Smooth muscle cell of the brain vasculature (primary cell): ENCODE results near the gene CFAP43.

Source experiments
- DNase-seq: peaks from one replicate; pipeline ENCODE4 v3.0.0-alpha.2; 2012; ENCODE audit warnings: low read depth, low spot score

CFAP43 gene

DNA sequence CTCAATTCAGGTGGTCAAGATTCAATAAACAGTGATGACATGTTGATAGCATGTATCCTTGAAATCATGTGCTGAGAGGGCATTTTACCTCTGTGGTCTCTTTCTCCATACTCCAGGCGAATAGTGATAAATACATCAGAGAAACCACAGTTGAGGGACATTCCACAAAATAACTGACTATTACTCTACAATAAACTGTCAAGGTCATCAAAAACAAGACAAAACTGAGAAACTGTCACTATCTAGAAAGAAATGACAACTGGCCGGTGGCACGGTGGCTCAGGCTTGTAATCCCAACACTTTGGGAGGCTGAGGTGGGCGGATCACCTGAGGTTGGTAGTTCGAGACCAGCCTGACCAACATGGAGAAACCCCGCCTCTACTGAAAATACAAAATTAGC is 94.0 kb downstream of the CFAP43 start:
- DNase-seq = no peak

DNA sequence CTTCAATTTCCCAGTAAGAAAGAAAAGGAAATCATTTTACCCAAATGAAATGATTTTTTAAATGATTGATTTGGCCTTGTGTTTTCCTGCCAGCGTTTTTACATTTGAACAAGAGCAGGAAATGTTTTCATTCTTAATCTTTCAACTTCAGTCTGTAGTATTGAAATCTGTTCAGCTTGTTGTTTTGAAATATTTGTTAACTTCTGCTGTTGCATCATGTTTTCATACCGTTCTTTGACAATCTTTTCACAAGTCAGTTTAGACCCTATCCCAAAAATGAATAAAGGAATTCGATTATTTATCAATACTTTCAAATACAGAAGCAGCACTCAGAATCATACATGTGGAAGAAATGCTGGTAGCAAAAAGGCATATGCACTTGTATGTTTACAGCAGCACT is 102.1 kb downstream of the CFAP43 start:
- DNase-seq = no peak

- DNase-seq = no peak
Observed at GRCh38 chr10:104128214-104128613, 104.0 kb downstream of the CFAP43 start.

DNA sequence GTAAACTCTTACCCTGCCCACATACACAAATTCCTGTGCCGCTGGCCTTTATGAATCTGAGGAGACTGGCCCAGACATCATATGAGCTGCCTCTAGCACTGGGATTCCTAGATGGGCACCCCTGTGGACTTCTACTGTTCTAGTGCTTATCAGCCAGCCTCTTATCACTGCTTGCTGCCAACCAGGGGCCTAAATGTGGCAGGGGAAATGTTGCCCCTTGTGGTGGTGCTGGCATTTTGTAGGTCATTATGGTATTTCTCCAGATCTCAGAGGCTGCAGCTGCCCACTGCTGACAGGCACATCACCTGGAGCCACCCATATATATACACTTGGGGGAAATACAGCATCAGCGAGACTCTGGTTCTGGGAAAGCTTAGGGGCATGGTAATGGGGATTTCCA is 104.8 kb downstream of the CFAP43 start:
- no peak for DNase-seq

DNA sequence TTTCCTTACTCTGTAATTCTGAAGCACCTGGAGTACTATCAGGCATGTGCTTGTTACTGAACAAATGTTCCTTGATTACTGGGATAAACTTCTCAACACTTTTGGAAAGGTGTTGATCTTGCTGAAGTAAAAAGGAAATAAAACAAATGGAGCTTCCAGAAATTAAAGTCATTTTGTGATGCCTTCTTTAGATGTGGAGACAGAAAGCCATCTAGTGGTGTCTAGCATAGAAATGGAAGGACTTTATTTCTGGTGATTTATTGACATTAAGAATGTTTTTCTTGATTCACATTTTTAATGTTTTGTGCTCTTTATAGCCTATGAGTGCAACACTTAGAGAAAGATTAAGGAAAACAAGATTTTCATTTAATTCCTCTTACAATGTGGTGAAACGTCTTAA is 108.8 kb downstream of the CFAP43 start:
- no peak for DNase-seq

- DNase-seq = no peak
Observed at GRCh38 chr10:104122225-104123107, 109.7 kb downstream of the CFAP43 start.

DNA sequence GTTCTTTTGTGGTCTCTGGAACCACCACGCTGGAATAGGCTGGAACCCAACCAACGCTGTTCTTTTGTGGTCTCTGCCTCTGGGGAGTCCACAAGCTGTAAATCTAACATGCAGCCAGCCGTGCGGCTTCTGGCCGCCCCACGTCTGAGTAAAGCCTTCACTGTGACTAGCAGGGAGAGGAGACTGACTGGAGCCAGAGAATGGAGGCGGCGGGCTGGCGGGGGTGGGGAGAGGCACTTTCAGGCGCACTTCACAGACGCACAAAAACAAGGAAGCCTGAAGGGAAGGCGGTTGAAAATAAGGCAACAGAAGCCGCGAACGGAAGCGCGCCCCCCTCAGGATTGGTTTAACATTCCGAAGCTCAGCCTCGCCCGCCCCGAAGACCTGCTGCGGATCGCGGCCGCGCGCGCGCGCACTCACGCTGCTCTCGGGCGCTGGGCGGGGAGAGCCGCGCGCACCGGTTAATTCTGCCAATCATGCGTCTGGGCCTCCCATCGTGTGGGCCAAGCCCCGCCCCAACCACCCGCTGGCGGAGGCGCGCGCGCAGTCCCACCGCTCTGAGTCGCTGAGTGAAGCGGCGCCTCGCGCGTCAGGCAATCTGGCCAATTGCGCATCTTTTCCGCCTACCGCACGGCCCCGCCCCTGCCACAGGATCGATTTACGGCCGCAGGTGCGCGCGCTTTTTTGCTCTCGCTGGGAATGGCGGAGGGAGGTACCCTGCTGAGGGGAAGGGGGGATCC is 110.5 kb downstream of the CFAP43 start, which contains the start of gene SFR1:
Gene SFR1, plus strand, starts transcription at position 687 of the 740 bp plus-strand sequence. Its CDS starts 13 bp downstream, at position 700.
- DNase-seq = peak; percentile 97

GRCh38 chr10:104120903-104121484 is 111.2 kb downstream of the CFAP43 start:
- peak; percentile 79 for DNase-seq

GRCh38 chr10:104120512-104120902 is 111.7 kb downstream of the CFAP43 start:
- no peak for DNase-seq

DNA sequence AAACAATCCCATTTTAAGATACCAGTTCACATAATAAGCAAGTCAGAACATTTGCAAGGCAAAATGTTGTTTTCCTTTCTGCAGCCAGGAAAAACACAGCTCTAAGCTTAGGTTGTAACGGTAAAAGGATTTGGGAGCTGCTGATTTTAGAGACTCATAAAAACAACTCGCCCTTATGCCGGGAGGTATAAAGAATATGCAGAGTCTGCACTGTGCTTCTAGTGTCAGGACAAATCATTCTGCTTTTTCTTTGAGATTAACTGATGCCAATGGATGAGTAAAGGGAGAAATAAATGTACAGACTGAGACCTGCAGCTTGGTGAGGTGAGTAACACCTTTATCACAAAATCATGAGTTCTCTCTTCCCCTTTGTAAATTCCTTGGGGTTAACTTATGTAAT is 112.2 kb downstream of the CFAP43 start:
- no peak for DNase-seq

DNA sequence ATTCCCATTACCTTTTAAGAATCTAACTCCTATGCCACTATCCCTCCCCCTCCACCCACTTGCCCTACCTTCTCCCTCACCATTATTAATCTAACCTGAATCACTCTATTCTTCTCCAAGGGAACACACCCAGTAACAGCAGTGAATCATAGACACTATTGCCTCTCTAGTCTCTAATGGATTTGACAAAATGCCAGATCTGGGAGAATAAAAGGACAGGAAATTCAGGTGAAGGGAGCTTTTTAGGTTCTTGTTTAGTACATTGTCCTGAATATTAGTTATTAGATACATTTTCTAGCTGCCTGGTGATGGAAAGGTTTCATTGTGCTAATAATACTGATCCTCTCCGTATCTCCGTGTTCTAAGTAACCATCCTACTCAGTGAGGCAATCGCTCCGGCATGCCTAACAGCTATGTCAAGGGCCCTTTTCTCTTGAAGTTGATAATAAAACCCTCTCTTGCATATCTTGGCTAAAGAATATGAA is 114.3 kb downstream of the CFAP43 start:
- no peak for DNase-seq

DNA sequence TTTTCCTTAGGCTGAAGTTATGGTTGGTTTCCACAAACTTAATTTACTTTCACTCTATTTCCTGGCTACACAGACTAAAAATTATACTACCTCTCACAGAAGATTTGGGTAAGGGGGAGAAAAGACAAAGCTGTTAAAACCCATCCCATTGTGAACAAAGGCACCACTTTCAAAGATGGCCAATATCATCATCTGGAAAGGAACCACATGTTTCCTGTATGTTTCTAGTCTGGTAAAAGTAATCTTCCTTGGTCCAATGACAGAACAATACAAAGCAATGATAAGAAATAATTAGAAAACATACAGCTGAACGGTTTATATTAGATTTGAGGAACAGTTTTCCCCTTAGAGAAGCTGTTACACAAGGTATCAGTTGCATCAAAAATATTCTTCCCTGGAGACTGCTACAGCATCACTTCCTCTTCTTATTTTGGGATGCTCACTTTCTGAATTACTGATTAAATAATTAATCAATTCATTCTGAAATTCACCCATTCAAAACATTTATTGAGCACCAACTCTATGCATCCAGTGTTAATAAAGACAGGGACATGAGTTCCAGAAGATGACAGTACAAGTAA is 118.7 kb downstream of the CFAP43 start:
- no peak for DNase-seq

GRCh38 chr10:104109908-104110662 is 122.1 kb downstream of the CFAP43 start:
- DNase-seq = no peak

DNA sequence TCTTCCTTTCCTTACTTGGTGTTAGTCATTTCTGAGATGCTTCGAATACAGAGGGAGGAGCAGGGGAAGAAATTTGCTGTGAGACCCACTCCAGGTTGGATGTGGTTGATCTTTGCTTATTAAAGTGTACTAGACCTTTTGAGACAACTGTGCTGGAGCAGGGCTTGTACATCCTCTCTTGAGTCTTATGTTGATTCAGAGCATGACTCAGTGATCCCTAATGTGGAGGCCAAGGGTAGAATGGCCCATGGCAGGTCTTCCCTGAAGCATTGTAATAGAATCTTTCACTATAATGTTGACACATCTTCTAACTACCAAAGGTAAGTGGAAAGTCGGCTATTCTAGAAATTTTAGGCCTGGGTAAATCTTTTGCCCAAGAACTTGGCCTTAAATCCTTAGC is 127.2 kb downstream of the CFAP43 start:
- no peak for DNase-seq

DNA sequence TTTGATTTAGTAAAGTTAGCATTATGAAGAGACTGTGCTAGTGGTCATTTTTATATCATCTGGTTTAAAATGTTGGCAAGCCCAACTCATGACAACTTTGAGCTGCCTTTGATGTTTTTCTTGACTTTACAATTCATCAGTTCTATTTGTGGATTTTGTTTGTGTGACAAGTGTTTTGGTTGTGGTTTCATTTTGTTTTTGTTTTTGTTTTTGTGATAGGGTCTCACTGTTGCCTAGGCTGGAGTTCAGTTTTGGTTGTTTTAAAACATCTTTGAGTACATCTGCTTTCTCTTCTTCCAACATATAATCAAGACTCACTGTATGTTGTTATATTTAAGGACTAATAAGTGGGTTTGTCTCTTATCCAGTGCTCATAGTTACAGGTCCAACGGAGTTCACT is 127.7 kb downstream of the CFAP43 start:
- no peak for DNase-seq

DNA sequence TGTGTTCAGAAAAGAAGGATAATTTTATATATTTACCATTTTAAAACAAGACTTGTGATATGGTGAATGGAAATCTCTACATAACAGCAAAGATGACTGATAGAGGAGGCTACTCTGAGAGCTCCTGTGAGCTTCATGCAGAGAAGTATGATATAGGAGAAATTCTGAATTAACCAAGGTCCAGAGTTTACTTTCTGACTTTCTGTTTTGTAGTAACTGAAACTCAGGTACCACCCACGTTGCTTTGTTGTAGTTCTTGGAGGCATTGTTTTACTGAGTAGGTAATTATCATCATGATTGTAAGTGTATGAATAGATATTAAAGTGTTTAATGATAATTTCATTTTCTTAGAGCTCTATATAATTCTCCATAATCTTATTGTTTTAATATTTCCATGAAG is 128.2 kb downstream of the CFAP43 start:
- DNase-seq = no peak

DNA sequence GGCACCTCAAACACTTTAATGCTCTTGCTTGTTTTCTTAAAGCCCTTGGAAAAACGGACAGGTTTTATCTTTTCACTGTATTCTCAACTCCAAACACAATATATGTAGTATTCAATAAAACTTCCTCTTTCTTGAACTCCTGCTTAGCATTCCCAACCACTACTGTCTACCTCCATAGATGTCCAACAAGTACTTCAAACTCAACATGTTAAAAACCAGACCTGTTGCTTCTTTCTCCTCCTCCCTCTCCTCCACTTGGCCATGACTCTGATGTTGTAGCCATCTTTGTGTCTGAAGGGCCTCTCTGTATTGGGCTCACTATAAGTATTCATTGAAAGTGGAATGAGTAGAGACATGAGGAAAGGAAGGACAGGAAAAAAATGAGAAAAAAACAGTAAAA is 130.3 kb downstream of the CFAP43 start:
- DNase-seq = no peak

DNA sequence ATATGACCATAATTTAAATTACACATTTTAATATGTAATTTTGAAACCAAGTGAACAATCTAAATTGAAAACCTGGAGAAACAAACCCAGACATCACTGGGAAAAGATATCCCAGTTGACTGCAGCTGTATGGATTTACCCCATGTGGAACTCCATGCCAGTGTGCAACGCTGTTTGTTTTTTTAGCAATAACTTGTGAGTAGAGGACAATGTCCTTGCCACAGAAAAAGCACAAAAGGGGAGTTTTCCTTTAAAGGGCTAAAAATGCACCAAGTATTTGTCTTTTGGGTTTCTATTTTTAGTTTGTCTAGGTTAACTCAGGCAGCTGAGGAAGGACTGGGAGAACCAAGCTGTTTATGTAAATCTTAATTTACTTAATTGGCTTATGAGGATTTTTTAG is 131.4 kb downstream of the CFAP43 start:
- no peak for DNase-seq

DNA sequence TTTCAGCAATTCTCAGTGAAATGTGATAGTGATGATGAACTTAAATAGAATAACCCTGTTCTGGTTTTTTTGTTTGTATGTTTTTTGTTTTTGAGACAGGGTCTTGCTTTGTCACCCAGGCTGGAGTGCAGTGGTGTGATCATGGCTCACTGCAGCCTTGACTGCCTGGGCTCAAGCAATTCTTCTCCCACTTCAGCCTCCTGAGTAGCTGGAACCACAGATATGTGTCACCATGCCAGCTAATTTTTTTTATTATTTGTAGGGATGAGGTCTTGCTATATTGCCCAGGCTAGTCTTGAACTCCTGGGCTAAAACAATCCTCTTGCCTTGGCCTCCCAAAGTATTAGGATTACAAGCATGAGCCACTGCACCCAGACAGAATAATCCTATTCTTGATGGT is 132.2 kb downstream of the CFAP43 start:
- no peak for DNase-seq

GRCh38 chr10:104099269-104099668 is 132.9 kb downstream of the CFAP43 start:
- DNase-seq = no peak

DNA sequence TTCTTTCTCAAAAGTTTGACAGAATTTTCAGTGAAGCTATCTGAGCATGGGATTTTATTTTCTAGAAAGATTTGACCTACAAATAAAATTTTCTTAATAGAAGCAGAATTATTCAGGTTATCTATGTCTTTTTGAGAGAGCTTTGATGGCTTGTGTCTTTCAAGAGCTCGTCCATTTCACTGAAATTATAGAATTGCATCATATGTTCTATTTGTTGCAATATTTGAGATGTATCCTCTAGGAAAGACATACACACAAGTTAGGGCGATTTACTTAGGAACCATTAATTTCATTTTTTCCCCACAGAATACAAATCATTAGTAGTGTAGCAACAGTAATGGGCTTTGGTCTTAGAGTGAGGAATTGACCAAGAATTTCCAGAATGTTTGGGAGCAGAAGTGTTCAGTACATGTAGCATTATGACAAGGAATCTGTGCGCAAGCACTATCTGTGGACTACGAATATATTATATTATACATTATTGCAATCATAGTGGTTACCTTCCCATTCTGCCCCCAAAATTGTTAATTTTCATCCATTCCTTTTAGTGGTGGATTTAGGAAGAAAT is 133.7 kb downstream of the CFAP43 start:
- DNase-seq = no peak
